ENCODE results near the gene ACSS1.

The ACSS1 gene

GRCh38 chr20:24969186-24970029 is 88.5 kb downstream of the ACSS1 start:
- no peak for DNase-seq

GRCh38 chr20:24968278-24968800 is 89.6 kb downstream of the ACSS1 start:
- peak; percentile 57 for DNase-seq

GRCh38 chr20:24966317-24967012 is 91.5 kb downstream of the ACSS1 start:
- no peak for DNase-seq

- DNase-seq, result peak; percentile 86
These were observed 92.6 kb downstream of the ACSS1 start for GRCh38 chr20:24965065-24965919.

- peak; percentile 99 for DNase-seq
These were observed 93.5 kb downstream of the ACSS1 start for GRCh38 chr20:24964506-24964840.

GRCh38 chr20:24963672-24964505 is 94.0 kb downstream of the ACSS1 start:
- DNase-seq, result no peak

GRCh38 chr20:24962510-24962909 is 95.4 kb downstream of the ACSS1 start:
- peak; percentile 77 for DNase-seq

GRCh38 chr20:24962182-24962492 is 95.8 kb downstream of the ACSS1 start:
- DNase-seq, result no peak

GRCh38 chr20:24961384-24962181 is 96.4 kb downstream of the ACSS1 start:
- no peak for DNase-seq

- DNase-seq, result no peak
These were observed 97.1 kb downstream of the ACSS1 start for GRCh38 chr20:24960861-24961260.

GRCh38 chr20:24960302-24960801 is 97.6 kb downstream of the ACSS1 start:
- DNase-seq, result no peak

- DNase-seq, result no peak
These were observed 98.2 kb downstream of the ACSS1 start for GRCh38 chr20:24959591-24960301.

GRCh38 chr20:24958506-24959385 is 99.2 kb downstream of the ACSS1 start:
- DNase-seq, result no peak

GRCh38 chr20:24957326-24958016 is 100.5 kb downstream of the ACSS1 start:
- no peak for DNase-seq

Data from NCI-H524 treated with DMSO at 0.1 percent for 48 hours (cell line).